ENCODE results near the gene ZDHHC8.

Gene ZDHHC8

GRCh38 chr22:20135265-20135664 is 3.7 kb downstream of the ZDHHC8 start:
- TF ChIP-seq EZH2phosphoT487 (IDR thresholded peaks at IDR 0.05; ENCODE audit: borderline replicate concordance, low read length) = no peak
- TF ChIP-seq CTCF (IDR thresholded peaks at IDR 0.05; ENCODE audit: low read depth, low read length, poor library complexity, severe bottlenecking) = no peak
- H3K79me2 ChIP-seq (ENCODE audit: control insufficient read depth, low read length) = no peaks in the 10 kb centered on the region
- 0 out of 2 replicates have a peak, but pooled peaks cover 2% of the 10 kb centered on the region for H4K20me1 ChIP-seq (ENCODE audit: control insufficient read depth, insufficient read depth, low read depth, low read length)
- H3K4me1 ChIP-seq (ENCODE audit: control insufficient read depth, low read length) = peaks cover 11% of the 10 kb centered on the region
- no peaks in the 10 kb centered on the region for H3K9me3 ChIP-seq (ENCODE audit: control insufficient read depth, insufficient read depth, low read length)
- H3K9me2 ChIP-seq (replicated peaks; ENCODE audit: control insufficient read depth, low read length) = no peaks in the 10 kb centered on the region
- H3K36me3 ChIP-seq (ENCODE audit: control insufficient read depth, low read length) = no peaks in the 10 kb centered on the region
- H3K4me2 ChIP-seq (ENCODE audit: low read length) = no peak overlapping the region
- no peaks in the 10 kb centered on the region for H3F3A ChIP-seq (ENCODE audit: control insufficient read depth, insufficient read depth)
- H3K27me3 ChIP-seq (ENCODE audit: control insufficient read depth, low read length) = peaks cover 21% of the 10 kb centered on the region
- H3K4me3 ChIP-seq (ENCODE audit: low read length) = no peak overlapping the region
- no peak overlapping the region for H3K27ac ChIP-seq (ENCODE audit: low read depth, low read length)

GRCh38 chr22:20135806-20136602 is 4.4 kb downstream of the ZDHHC8 start:
- Histone ChIP-seq H3K4me3 (ENCODE audit: low read length) (no peak overlapping the region), H3K9me3 (ENCODE audit: control insufficient read depth, insufficient read depth, low read length) (no peaks in the 10 kb centered on the region), H3K4me1 (ENCODE audit: control insufficient read depth, low read length) (peaks cover 8% of the 10 kb centered on the region), H3K9me2 (replicated peaks; ENCODE audit: control insufficient read depth, low read length) (no peaks in the 10 kb centered on the region), H3K36me3 (ENCODE audit: control insufficient read depth, low read length) (no peaks in the 10 kb centered on the region), H3K27ac (ENCODE audit: low read depth, low read length) (no peak overlapping the region), H3K4me2 (ENCODE audit: low read length) (no peak overlapping the region), H3K79me2 (ENCODE audit: control insufficient read depth, low read length) (no peaks in the 10 kb centered on the region), H4K20me1 (ENCODE audit: control insufficient read depth, insufficient read depth, low read depth, low read length) (0 out of 2 replicates have a peak, but pooled peaks cover 2% of the 10 kb centered on the region), H3K27me3 (ENCODE audit: control insufficient read depth, low read length) (peaks cover 13% of the 10 kb centered on the region), H3F3A (ENCODE audit: control insufficient read depth, insufficient read depth) (no peaks in the 10 kb centered on the region)
- TF ChIP-seq EZH2phosphoT487 (IDR thresholded peaks at IDR 0.05; ENCODE audit: borderline replicate concordance, low read length) (no peak), CTCF (IDR thresholded peaks at IDR 0.05; ENCODE audit: low read depth, low read length, poor library complexity, severe bottlenecking) (no peak)

GRCh38 chr22:20136603-20136873 is 4.9 kb downstream of the ZDHHC8 start:
- peaks cover 6% of the 10 kb centered on the region for H3K4me1 ChIP-seq (ENCODE audit: control insufficient read depth, low read length)
- no peaks in the 10 kb centered on the region for H3K9me2 ChIP-seq (replicated peaks; ENCODE audit: control insufficient read depth, low read length)
- H3K27ac ChIP-seq (ENCODE audit: low read depth, low read length) = no peak overlapping the region
- TF ChIP-seq EZH2phosphoT487 (IDR thresholded peaks at IDR 0.05; ENCODE audit: borderline replicate concordance, low read length) (no peak), CTCF (IDR thresholded peaks at IDR 0.05; ENCODE audit: low read depth, low read length, poor library complexity, severe bottlenecking) (no peak)
- H3F3A ChIP-seq (ENCODE audit: control insufficient read depth, insufficient read depth) = no peaks in the 10 kb centered on the region
- no peak overlapping the region for H3K4me3 ChIP-seq (ENCODE audit: low read length)
- no peaks in the 10 kb centered on the region for H3K9me3 ChIP-seq (ENCODE audit: control insufficient read depth, insufficient read depth, low read length)
- H3K27me3 ChIP-seq (ENCODE audit: control insufficient read depth, low read length) = peaks cover 9% of the 10 kb centered on the region
- no peaks in the 10 kb centered on the region for H3K36me3 ChIP-seq (ENCODE audit: control insufficient read depth, low read length)
- no peak overlapping the region for H3K4me2 ChIP-seq (ENCODE audit: low read length)
- H4K20me1 ChIP-seq (ENCODE audit: control insufficient read depth, insufficient read depth, low read depth, low read length) = 0 out of 2 replicates have a peak, but pooled peaks cover 2% of the 10 kb centered on the region
- H3K79me2 ChIP-seq (ENCODE audit: control insufficient read depth, low read length) = no peaks in the 10 kb centered on the region

All from DOHH2 (cell line).